Coronary artery (tissue), 2 donors: ENCODE measurements around the gene XRN2.

Source experiments
- DNase-seq: peaks from one replicate; pipeline ENCODE4 v3.0.0-alpha.2; 2017; ENCODE audit warnings: low spot score
- H3K27ac ChIP-seq, 2 donors: fragments of 200-600 bp; sonication (generic); one replicate each; pipeline ENCODE4 v1.5.1; 2016 to 2019
- H3K4me3 ChIP-seq: fragments of 200-600 bp; sonication (generic); 2 replicates; pipeline ENCODE4 v1.5.1; 2016; ENCODE audit warnings: mild to moderate bottlenecking, moderate library complexity
- TF ChIP-seq, protein P1 (sequence below): fragments of 200-600 bp; sonication (generic); IDR thresholded peaks from one replicate; pipeline ENCODE4 v1.5.1; 2019; ENCODE audit warnings: antibody characterized with exemption

XRN2 gene

DNA sequence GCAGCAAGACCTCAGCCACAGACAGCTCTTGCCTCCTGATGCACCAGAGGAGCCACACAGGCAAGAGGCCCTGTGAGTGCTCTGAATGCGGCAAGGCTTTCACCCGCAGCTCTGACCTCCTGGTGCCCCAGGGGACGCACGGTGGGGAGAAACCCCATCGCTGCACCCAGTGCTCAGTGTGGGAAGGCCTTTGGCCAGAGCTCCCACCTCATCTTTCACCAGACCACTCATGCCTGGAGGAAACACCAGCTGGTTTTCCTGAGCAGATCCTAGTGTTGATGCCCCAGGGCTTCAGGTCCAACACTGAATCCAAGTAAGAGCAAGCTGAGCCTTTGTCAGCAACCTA, 37.0 kb upstream of the XRN2 start:
- TF ChIP-seq, protein P1, sequence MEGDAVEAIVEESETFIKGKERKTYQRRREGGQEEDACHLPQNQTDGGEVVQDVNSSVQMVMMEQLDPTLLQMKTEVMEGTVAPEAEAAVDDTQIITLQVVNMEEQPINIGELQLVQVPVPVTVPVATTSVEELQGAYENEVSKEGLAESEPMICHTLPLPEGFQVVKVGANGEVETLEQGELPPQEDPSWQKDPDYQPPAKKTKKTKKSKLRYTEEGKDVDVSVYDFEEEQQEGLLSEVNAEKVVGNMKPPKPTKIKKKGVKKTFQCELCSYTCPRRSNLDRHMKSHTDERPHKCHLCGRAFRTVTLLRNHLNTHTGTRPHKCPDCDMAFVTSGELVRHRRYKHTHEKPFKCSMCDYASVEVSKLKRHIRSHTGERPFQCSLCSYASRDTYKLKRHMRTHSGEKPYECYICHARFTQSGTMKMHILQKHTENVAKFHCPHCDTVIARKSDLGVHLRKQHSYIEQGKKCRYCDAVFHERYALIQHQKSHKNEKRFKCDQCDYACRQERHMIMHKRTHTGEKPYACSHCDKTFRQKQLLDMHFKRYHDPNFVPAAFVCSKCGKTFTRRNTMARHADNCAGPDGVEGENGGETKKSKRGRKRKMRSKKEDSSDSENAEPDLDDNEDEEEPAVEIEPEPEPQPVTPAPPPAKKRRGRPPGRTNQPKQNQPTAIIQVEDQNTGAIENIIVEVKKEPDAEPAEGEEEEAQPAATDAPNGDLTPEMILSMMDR, result no peak
- Histone ChIP-seq H3K27ac (no peak overlapping the region), H3K4me3 (no peak overlapping the region)
- no peak for DNase-seq

DNA sequence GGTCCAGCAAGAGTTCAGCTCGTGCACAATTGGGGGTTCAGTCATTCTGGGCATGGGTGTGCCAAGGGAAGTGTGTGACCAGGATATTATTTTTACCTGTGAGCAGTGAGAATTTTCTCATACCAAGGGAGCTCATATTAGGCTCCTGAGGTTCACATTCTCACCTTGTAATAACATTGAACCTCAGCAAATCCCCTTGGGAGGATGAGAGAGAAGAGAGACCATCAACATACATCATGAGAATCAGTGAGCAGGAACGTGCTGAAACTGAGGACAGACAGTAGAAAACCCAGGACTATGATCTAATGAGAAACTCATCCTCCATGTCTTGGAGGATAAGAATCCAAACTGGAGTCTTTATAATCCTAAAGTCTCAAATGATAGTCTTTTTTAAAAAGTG, 33.4 kb upstream of the XRN2 start:
- TF ChIP-seq, protein P1, result no peak
- DNase-seq, result no peak
- Histone ChIP-seq H3K27ac (no peak overlapping the region), H3K4me3 (no peak overlapping the region)

DNA sequence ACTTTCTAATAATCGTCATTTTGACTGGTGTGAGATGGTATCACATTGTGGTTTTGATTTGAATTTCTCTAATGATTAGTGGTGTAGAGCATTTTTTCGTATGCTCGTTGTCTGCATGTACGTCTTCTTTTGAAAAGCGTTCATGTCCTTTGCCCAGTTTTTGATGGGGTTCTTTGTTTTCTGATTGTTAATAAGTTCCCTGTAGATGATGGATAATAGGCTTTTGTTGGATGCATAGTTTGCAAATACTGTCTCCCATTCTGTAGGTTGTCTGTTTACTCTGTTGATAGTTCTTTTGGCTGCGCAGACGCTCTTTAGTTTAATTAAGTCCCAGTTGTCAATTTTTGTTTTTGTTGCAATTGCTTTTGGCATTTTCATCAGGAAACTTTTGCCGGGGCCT, 32.3 kb upstream of the XRN2 start:
- DNase-seq, result no peak
- Histone ChIP-seq H3K4me3 (no peak overlapping the region), H3K27ac (no peak overlapping the region)
- TF ChIP-seq, protein P1, result no peak

DNA sequence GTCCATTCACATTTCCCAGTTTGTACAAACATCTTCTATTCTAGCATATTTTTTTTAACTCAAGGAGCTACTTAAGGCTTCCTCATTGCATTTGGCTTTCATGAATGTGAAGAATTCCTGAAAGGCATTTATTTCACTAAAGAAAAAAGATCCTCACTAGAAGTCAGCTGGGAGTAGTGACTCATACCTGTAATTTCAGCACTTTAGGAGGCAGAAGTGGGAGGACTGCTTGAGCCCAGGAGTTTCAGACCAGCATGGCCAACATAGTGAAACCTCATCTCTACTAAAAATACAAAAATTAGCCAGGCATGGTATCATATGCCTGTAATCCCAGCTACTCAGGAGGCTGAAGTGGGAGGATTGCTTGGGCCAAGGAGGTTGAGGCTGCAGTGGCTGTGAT, 30.9 kb upstream of the XRN2 start:
- DNase-seq, result no peak
- Histone ChIP-seq H3K27ac (no peak overlapping the region), H3K4me3 (no peak overlapping the region)
- TF ChIP-seq, protein P1, result no peak

DNA sequence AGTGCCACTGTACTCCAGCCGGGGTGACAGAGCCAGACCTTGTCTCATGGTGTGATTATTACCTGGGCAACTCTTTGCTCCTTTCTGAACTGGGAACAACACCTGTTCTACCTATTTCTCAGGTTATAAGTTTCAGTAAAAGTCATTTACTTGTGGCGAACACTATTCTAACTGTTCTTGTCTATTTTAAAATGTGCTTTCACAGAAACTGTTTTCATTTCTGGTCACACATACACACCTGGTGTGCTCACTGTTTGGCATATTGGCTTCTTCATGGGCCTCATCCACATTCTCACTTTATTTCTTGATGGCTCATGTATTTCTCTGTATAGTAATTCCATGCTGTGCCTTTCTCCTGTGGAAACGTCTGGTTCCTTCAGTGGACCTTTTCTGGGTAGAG, 30.5 kb upstream of the XRN2 start:
- Histone ChIP-seq H3K27ac (no peak overlapping the region), H3K4me3 (no peak overlapping the region)
- TF ChIP-seq, protein P1, result no peak
- no peak for DNase-seq

DNA sequence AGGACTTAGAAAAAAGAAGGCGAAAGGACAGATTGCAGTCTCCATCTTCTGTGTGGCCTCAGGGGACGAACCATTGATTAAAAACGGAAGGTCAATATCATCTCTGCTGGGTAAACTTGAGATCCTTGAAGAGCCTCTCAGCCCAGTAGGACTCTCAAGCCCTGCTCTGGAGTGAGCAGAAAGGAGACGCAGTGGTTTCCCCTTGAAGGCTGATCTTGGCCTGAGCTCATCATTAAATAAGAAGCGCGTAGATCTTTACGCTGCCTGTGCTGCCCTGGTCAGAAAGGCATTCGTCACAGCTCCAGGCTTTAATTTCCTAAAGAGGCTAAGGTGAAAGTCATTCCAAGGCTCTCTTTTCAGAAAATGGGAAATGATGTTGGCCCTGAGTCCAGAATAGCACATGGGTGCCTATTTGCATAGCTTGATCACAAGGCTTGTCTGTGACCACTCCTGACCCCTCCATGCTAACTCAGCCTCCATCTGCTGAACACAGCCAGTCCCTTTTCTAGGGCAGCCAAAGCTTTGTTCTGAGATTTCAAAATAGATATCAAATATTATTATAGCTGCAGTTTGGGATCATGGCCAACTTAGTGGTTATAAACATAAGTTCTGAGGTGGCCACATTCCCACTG, 29.3 kb upstream of the XRN2 start:
- DNase-seq, result no peak
- TF ChIP-seq, protein P1, result no peak
- Histone ChIP-seq H3K27ac (no peak overlapping the region), H3K4me3 (no peak overlapping the region)

DNA sequence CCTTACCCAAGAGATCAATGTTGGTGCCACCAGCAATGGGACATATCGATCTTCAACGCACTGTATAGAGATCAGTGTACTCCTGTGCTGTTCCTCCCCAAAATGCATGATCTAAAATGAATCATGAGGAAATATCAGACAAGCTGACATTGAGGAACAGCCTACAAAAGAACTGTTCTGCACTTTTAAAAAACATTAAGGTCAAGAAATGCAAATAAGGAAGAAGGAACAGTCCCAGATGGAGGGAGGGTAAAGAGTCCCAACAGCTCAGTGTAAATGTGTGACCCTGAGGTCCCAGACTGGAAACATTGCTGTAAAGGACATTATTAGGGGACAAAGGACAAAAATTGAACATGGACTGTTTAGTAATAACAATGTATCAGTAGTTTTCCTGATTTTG, 24.3 kb upstream of the XRN2 start:
- Histone ChIP-seq H3K4me3 (no peak overlapping the region), H3K27ac (no peak overlapping the region)
- DNase-seq, result no peak
- TF ChIP-seq, protein P1, result no peak
